Fibroblast of mammary gland (primary cell): ENCODE data around the gene DCK.

Source experiments
- DNase-seq: peaks from one replicate; pipeline ENCODE4 v3.0.0-alpha.2; 2010; ENCODE audit warnings: low read depth
- H3K4me3 ChIP-seq: 2 replicates; pipeline ENCODE4 v1.5.1; 2011; ENCODE audit warnings: low read depth, mild to moderate bottlenecking, low read length, moderate library complexity; ENCODE audit not compliant: control insufficient read depth
- CTCF ChIP-seq: conservative IDR thresholded peaks from 2 replicates; pipeline ENCODE4 v1.5.1; 2011; ENCODE audit warnings: low read depth, low read length, inconsistent platforms; ENCODE audit not compliant: control insufficient read depth, insufficient read depth

DCK gene

GRCh38 chr4:70993181-70994068 is at the start of gene DCK:
TSS of gene DCK (plus strand) at chr4:70993649. CDS start at chr4:70993836, 187 bp downstream.
- DNase-seq = peak; percentile 87
- peak within 1 kb of the TSS; percentile 93 for H3K4me3 ChIP-seq
- TF ChIP-seq CTCF = no peak

DNA sequence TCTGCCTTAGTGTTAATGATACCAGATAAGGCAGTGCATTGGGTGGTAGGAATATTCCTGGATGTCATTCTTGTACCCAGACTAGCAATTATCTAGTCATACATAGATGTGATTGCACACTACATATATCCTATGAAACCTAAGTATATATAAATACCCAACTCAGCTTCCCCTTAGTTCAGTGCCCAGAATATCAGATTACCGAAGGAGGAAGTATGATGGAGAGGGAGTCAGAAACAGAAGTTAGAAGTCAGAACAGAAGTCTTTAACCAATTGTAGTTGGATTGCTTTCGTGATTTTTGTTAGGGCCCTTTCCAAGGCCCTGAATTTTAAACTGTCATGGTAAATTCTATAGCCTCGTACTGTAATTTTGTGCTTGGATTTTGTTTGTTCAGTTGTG is 48.4 kb upstream of the DCK start:
- no peak for DNase-seq
- no peak for TF ChIP-seq CTCF
- H3K4me3 ChIP-seq = no peak overlapping the region

DNA sequence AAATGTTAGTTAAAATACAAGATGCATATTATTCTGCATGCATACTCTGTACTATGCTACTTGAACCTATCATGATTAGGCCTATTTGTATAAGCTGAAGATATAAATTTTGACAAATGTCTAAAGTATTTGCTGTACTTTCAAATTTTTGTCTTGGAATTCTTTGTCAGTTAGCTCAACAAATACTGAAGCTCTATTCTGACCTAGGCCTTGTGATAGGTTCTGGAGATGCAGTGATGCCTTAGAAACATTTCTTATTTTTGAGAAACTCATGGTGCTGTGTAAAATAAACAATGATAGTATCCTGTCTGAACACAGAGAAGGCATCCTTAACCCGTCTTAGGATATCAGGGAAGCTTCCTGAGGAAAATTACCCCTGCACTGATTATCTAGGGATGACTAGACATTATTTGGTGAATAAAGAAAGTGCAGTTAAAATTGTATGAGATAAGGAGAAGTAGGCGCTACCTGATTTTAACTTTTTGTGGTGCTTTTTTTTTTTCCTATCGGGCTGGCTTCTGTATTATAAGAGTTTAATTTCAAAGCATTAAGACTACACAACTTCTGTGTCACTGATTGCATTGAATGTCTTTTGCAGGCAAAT is 47.9 kb upstream of the DCK start:
- H3K4me3 ChIP-seq = no peak overlapping the region
- DNase-seq = no peak
- no peak for TF ChIP-seq CTCF

GRCh38 chr4:70946939-70947338 is 46.5 kb upstream of the DCK start:
- no peak for TF ChIP-seq CTCF
- DNase-seq = peak; percentile 16
- H3K4me3 ChIP-seq = no peak overlapping the region

GRCh38 chr4:70948665-70949260 is 44.7 kb upstream of the DCK start:
- DNase-seq = no peak
- TF ChIP-seq CTCF = no peak
- no peak overlapping the region for H3K4me3 ChIP-seq

DNA sequence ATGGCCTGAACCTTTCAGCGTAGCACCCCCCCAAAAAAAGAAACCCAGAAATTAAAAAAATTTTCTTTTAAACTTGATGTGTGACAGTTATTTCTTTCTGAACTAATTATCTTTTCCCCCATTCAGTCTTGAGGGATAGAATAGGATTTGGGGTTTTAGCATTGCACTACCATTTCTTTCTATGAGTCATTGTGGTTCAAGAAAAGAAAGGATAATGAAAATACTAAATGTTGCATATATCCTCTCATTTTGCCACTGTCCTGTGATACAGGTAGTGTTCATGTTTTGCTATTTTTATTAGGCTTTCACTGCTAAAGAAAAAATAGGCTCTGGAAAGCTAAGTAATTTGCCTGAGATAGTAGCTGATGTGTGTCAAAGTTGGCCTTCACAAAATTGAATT is 39.4 kb upstream of the DCK start:
- peak; percentile 8 for DNase-seq
- TF ChIP-seq CTCF = no peak
- no peak overlapping the region for H3K4me3 ChIP-seq
